GM13976 (cell line): ENCODE results near the gene MED9.

Experiments
- DNase-seq: peaks from one replicate; pipeline ENCODE4 v3.0.0; 2012; ENCODE audit warnings: low spot score
- CTCF ChIP-seq: IDR thresholded peaks from 2 replicates; pipeline ENCODE4 v1.5.1; 2012; ENCODE audit warnings: borderline replicate concordance, mild to moderate bottlenecking; ENCODE audit not compliant: insufficient read depth; ENCODE audit errors: extremely low read depth, missing control alignments, control extremely low read depth
- in situ Hi-C: fragments of 300-500 bp; cut with MboI; formaldehyde crosslinking; loops from one replicate; pipeline ENCODE4 v1.12.0; 2022; ENCODE audit warnings: low sequenced_read_pairs, mixed read lengths, inconsistent platforms; ENCODE audit not compliant: unreplicated experiment

Gene MED9

GRCh38 chr17:17506181-17506741 lies 29.5 kb downstream of the MED9 start:
- TF ChIP-seq CTCF = no peak
- DNase-seq = no peak
- in situ Hi-C loops = loop anchor here (10.0 kb wide), 1 partner anchor 139 kb away; no protein-coding TSS in a partner anchor

- no peak for TF ChIP-seq CTCF
- in situ Hi-C loops = loop anchor here (10.0 kb wide), 1 partner anchor 138 kb away; no protein-coding TSS in a partner anchor
- no peak for DNase-seq
Observed at GRCh38 chr17:17506893-17507464, 30.2 kb downstream of the MED9 start.

GRCh38 chr17:17507465-17508011 lies 30.7 kb downstream of the MED9 start:
- TF ChIP-seq CTCF = no peak
- in situ Hi-C loops = loop anchor here (10.0 kb wide), 1 partner anchor 137 kb away; no protein-coding TSS in a partner anchor
- no peak for DNase-seq

GRCh38 chr17:17508019-17508535 lies 31.3 kb downstream of the MED9 start:
- TF ChIP-seq CTCF = no peak
- in situ Hi-C loops = loop anchor here (10.0 kb wide), 1 partner anchor 137 kb away; no protein-coding TSS in a partner anchor
- DNase-seq = no peak

GRCh38 chr17:17508646-17509591 lies 32.1 kb downstream of the MED9 start:
- in situ Hi-C loops = loop anchor here (10.0 kb wide), 1 partner anchor 136 kb away; no protein-coding TSS in a partner anchor
- no peak for DNase-seq
- no peak for TF ChIP-seq CTCF

- no peak for TF ChIP-seq CTCF
- DNase-seq = no peak
- in situ Hi-C loops = loop anchor here (10.0 kb wide), 1 partner anchor 135 kb away; no protein-coding TSS in a partner anchor
Observed at GRCh38 chr17:17509601-17510425, 33.0 kb downstream of the MED9 start.
